HL-60 (cell line): Measurements from ENCODE around the gene DOK5.

ENCODE experiments used
- DNase-seq, 2 experiments: peaks; one replicate each; pipeline ENCODE4 v3.0.0-alpha.2; 2010 to 2020; ENCODE audit warnings: low read depth in 1 of 2, low spot score in 1 of 2
- H3K27ac ChIP-seq: fragments of 250-450 bp; sonication (Bioruptor Pico); replicated peaks from 2 replicates; pipeline ENCODE4 v1.5.1; 2020; ENCODE audit warnings: mild to moderate bottlenecking, moderate library complexity
- H3K27me3 ChIP-seq: fragments of 250-450 bp; sonication (Bioruptor Pico); 2 replicates; pipeline ENCODE4 v1.5.1; 2021; ENCODE audit warnings: mild to moderate bottlenecking, moderate library complexity; ENCODE audit not compliant: insufficient read depth, poor library complexity, severe bottlenecking
- H3K4me3 ChIP-seq: replicated peaks from 2 replicates; pipeline ENCODE4 v1.5.1; 2011; ENCODE audit warnings: mild to moderate bottlenecking, control low read depth, low read length; ENCODE audit not compliant: insufficient read depth
- GABPA ChIP-seq: IDR thresholded peaks from 2 replicates; pipeline ENCODE4 v1.6.1; 2012; ENCODE audit warnings: low read depth
- POLR2AphosphoS5 ChIP-seq: IDR thresholded peaks from 2 replicates; pipeline ENCODE4 v1.6.1; 2012; ENCODE audit warnings: low read depth
- SPI1 ChIP-seq: IDR thresholded peaks from 2 replicates; pipeline ENCODE4 v1.6.1; 2012; ENCODE audit warnings: low read depth, mild to moderate bottlenecking, borderline replicate concordance
- TF ChIP-seq, protein P1 (sequence below): IDR thresholded peaks from one replicate; pipeline ENCODE4 v1.5.1; 2011; ENCODE audit warnings: low read length, control low read depth, inconsistent platforms; ENCODE audit not compliant: insufficient read depth
- TF ChIP-seq, protein P2 (sequence below): IDR thresholded peaks from 2 replicates; pipeline ENCODE4 v1.6.1; 2012; ENCODE audit warnings: low read depth; ENCODE audit not compliant: insufficient replicate concordance

The DOK5 gene

DNA sequence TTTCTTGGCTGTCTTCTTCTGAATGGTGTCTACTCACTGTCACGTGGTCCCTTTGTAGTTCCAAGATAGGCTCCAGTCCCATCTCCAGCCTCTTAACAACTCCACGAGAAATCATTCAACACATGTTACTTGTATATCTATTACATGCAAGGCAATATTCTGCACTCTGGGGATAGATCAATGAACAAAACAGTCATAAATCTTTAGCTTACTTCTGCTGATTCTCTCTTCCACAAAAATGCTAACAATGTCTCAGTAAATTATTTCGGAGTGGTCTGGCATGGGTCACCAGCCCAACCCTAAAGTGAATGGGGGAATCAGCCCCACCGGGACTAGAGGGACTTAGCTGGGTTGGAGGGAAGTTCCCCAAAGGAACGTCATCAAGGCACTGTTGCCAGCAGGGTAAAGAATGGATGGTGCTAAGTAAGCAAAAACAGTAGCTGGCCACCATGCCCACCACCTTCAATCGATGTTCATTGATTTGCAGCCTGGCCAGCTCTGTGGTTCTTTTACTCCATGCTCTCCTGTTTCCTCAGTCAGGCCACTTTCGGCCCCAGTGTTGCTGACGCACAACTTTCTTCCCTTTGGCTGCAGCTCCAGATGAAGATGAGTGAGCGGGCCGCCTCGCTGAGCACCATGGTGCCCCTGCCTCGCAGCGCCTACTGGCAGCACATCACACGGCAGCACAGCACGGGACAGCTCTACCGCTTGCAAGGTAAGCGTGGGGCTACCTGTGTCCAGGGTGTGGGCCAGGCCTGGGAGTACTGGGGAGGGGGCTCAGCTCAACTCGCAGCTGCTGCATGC, 167.7 kb downstream of the DOK5 start:
- Histone ChIP-seq H3K27me3 (peaks cover 2% of the 10 kb centered on the region), H3K27ac (no peak overlapping the region), H3K4me3 (no peak overlapping the region)
- TF ChIP-seq SPI1, result no peak
- no peak for TF ChIP-seq POLR2AphosphoS5
- TF ChIP-seq, protein P1, sequence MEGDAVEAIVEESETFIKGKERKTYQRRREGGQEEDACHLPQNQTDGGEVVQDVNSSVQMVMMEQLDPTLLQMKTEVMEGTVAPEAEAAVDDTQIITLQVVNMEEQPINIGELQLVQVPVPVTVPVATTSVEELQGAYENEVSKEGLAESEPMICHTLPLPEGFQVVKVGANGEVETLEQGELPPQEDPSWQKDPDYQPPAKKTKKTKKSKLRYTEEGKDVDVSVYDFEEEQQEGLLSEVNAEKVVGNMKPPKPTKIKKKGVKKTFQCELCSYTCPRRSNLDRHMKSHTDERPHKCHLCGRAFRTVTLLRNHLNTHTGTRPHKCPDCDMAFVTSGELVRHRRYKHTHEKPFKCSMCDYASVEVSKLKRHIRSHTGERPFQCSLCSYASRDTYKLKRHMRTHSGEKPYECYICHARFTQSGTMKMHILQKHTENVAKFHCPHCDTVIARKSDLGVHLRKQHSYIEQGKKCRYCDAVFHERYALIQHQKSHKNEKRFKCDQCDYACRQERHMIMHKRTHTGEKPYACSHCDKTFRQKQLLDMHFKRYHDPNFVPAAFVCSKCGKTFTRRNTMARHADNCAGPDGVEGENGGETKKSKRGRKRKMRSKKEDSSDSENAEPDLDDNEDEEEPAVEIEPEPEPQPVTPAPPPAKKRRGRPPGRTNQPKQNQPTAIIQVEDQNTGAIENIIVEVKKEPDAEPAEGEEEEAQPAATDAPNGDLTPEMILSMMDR, result no peak
- TF ChIP-seq, protein P2, sequence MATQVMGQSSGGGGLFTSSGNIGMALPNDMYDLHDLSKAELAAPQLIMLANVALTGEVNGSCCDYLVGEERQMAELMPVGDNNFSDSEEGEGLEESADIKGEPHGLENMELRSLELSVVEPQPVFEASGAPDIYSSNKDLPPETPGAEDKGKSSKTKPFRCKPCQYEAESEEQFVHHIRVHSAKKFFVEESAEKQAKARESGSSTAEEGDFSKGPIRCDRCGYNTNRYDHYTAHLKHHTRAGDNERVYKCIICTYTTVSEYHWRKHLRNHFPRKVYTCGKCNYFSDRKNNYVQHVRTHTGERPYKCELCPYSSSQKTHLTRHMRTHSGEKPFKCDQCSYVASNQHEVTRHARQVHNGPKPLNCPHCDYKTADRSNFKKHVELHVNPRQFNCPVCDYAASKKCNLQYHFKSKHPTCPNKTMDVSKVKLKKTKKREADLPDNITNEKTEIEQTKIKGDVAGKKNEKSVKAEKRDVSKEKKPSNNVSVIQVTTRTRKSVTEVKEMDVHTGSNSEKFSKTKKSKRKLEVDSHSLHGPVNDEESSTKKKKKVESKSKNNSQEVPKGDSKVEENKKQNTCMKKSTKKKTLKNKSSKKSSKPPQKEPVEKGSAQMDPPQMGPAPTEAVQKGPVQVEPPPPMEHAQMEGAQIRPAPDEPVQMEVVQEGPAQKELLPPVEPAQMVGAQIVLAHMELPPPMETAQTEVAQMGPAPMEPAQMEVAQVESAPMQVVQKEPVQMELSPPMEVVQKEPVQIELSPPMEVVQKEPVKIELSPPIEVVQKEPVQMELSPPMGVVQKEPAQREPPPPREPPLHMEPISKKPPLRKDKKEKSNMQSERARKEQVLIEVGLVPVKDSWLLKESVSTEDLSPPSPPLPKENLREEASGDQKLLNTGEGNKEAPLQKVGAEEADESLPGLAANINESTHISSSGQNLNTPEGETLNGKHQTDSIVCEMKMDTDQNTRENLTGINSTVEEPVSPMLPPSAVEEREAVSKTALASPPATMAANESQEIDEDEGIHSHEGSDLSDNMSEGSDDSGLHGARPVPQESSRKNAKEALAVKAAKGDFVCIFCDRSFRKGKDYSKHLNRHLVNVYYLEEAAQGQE, result no peak
- no peak for DNase-seq

DNA sequence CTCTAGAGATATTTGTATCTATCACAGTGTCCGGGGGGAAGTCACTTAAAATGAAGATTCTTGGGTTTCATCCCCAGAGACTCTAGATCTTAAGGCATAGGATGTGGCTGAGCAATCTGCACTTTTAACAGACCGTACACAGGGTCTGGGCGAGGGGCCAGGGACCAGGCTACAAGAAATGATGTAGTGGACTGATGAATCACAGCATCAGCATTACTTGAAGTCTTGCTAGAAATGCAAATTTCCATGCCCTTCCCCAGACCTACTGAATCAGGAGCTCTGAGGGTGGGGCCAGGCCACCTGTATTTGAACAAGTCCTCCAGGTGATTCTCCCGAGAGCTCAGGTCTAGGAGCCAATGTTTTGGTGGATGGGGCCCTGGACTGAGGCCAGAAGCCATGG, 168.4 kb downstream of the DOK5 start:
- Histone ChIP-seq H3K4me3 (no peak overlapping the region), H3K27ac (no peak overlapping the region), H3K27me3 (peaks cover 2% of the 10 kb centered on the region)
- TF ChIP-seq SPI1, result no peak
- TF ChIP-seq POLR2AphosphoS5, result no peak
- no peak for TF ChIP-seq GABPA
- TF ChIP-seq, protein P1, result no peak
- TF ChIP-seq, protein P2, result no peak
- no peak for DNase-seq

DNA sequence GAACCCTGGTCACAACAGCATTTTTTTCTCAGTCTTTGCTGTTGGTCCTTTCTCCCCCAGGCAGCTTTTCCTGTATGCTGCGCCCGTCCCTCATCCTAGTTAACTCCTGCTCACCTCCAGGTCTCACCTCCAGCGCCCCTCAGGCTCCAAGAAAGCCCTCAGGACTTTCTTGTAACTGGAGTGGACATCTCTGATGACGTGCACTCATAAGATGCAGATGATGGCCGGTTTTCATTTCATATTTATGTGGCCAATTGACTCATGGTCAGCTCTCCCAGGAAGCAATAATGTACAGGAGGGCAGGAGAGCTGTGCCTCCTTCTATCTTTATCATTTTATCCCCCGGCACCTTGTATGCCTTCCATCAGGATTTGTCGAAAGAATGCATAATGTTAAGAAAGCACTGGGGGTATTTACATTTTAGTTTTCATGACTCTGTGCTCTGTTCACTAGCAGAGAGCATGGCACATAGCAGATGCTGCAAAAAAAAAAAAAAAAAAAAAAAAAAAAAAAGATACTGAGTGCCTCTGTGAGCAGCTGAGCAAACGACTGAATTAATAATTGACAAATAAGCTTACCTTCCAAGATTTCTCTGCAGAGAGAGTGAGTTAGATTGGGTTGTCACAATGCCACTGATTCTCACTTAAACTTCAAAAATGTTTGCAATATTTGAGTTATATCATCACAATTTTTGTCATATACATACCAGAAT, 170.2 kb downstream of the DOK5 start:
- Histone ChIP-seq H3K27me3 (no peaks in the 10 kb centered on the region), H3K4me3 (no peak overlapping the region), H3K27ac (no peak overlapping the region)
- no peak for TF ChIP-seq SPI1
- no peak for TF ChIP-seq GABPA
- TF ChIP-seq, protein P1, result no peak
- TF ChIP-seq, protein P2, result no peak
- TF ChIP-seq POLR2AphosphoS5, result no peak
- DNase-seq, result no peak
